CD4-positive, alpha-beta T cell (primary cell): ENCODE results near the gene TAX1BP1. TPM values are rescaled to one million over a fixed set of nuclear protein-coding genes. Genes with fewer than 3 reads are reported as not detected.

Source experiments
- ATAC-seq: fragments of 200-7000 bp; cut with Tn5 transposase; one replicate; pipeline ENCODE4 v1.10.0; 2022; ENCODE audit warnings: mild to moderate bottlenecking; ENCODE audit not compliant: poor library complexity
- CTCF ChIA-PET: fragments of 350-600 bp; sonication (Branson Sonifier 250); formaldehyde crosslinking; loops from one replicate; lab custom pipeline; 2021; ENCODE audit warnings: antibody characterized with exemption, inconsistent platforms; lab: Charles Lee
- POLR2A ChIA-PET: fragments of 350-600 bp; sonication (Branson Sonifier 250); formaldehyde crosslinking; loops from one replicate; lab custom pipeline; 2021; ENCODE audit warnings: antibody characterized with exemption, inconsistent platforms; lab: Charles Lee
- DNase-seq, 14 experiments: peaks; one replicate each; pipeline ENCODE4 v3.0.0-alpha.2; 2013 to 2020; ENCODE audit warnings: mixed read lengths in 2 of 14
- H3K27ac ChIP-seq, 2 donors: one replicate each; pipeline versions ENCODE4 v1.5.1 to v1.7.0; 2013; ENCODE audit warnings: low read length in 2 of 2, low read depth in 1 of 2, mild to moderate bottlenecking in 1 of 2
- H3K27me3 ChIP-seq, 2 experiments: 1 replicate in 1 of 2; 2 replicates in 1 of 2; pipeline versions ENCODE4 v1.6.1 to v1.7.0; 2013; ENCODE audit warnings: low read length in 2 of 2, control low read depth in 1 of 2, mild to moderate bottlenecking in 1 of 2, moderate library complexity in 1 of 2; ENCODE audit not compliant: insufficient read depth in 2 of 2, control insufficient read depth in 1 of 2
- H3K36me3 ChIP-seq: one replicate; pipeline ENCODE4 v1.6.1; 2013; ENCODE audit warnings: low read length, control low read depth; ENCODE audit not compliant: insufficient read depth
- H3K4me1 ChIP-seq: one replicate; pipeline ENCODE4 v1.6.1; 2013; ENCODE audit warnings: low read length, control low read depth; ENCODE audit not compliant: insufficient read depth
- H3K4me3 ChIP-seq: one replicate; pipeline ENCODE4 v1.5.1; 2013; ENCODE audit warnings: mild to moderate bottlenecking, low read length, moderate library complexity
- H3K9me3 ChIP-seq, 2 experiments: 1 replicate in 1 of 2; 2 replicates in 1 of 2; pipeline versions ENCODE4 v1.6.1 to v1.7.0; 2013; ENCODE audit warnings: low read length in 2 of 2, mild to moderate bottlenecking in 2 of 2, control low read depth in 1 of 2, moderate library complexity in 1 of 2; ENCODE audit not compliant: control insufficient read depth in 1 of 2, insufficient read depth in 1 of 2
- H3K27ac Mint-ChIP-seq: one replicate; pipeline ENCODE4 v1.8.0; 2020; ENCODE audit warnings: mixed read lengths
- H3K27me3 Mint-ChIP-seq: one replicate; pipeline ENCODE4 v1.8.0; 2021; ENCODE audit warnings: mixed read lengths
- H3K36me3 Mint-ChIP-seq: one replicate; pipeline ENCODE4 v1.8.0; 2021; ENCODE audit warnings: low read depth, mixed read lengths
- H3K4me1 Mint-ChIP-seq: one replicate; pipeline ENCODE4 v1.8.0; 2021; ENCODE audit warnings: low read depth, mixed read lengths
- H3K4me3 Mint-ChIP-seq: one replicate; pipeline ENCODE4 v1.8.0; 2020; ENCODE audit warnings: mild to moderate bottlenecking, mixed read lengths
- H3K9me3 Mint-ChIP-seq: one replicate; pipeline ENCODE4 v1.8.0; 2020; ENCODE audit warnings: mixed read lengths
- CTCF ChIP-seq: fragments of 200-600 bp; IDR thresholded peaks from one replicate; pipeline ENCODE4 v1.8.0; 2022; ENCODE audit warnings: antibody characterized with exemption, mild to moderate bottlenecking
- intact Hi-C, 2 experiments: fragments of 100-400 bp; cut with DNase I in 1 of 2; cut with micrococcal nuclease in 1 of 2; formaldehyde crosslinking; loops; one replicate each; pipeline versions ENCODE4 v1.15.1 to v1.9.0; 2023 to 2025; cut with DNase I, micrococcal nuclease
- total RNA-seq, 174 experiments: library from RNA in 2 of 174; stranded (reverse) in 2 of 174; gene quantifications; one replicate each; pipeline ENCODE4 v1.2.3 and lab custom pipeline; 2021 to 2026

The TAX1BP1 gene
- total RNA-seq, 2 experiments from 2014 or later = 115 TPM

GRCh38 chr7:27834179-27834921 lies 94.4 kb downstream of the TAX1BP1 start:
- ATAC-seq (no peak), DNase-seq (no peak)
- Histone ChIP-seq H3K9me3 (no peaks in the 10 kb centered on the region), H3K27me3 (no peaks in the 10 kb centered on the region), H3K27ac (no peak overlapping the region), H3K36me3 (peaks cover 16% of the 10 kb centered on the region), H3K4me3 (no peak overlapping the region), H3K4me1 (no peaks in the 10 kb centered on the region)
- Mint-ChIP-seq H3K9me3 (no peaks in the 10 kb centered on the region), H3K36me3 (peaks cover 41% of the 10 kb centered on the region), H3K4me3 (no peak overlapping the region), H3K4me1 (peaks cover 6% of the 10 kb centered on the region), H3K27me3 (no peaks in the 10 kb centered on the region), H3K27ac (no peak overlapping the region)
- ChIA-PET POLR2A (interaction anchor here (0.6 kb wide), 1 partner anchor 270 kb away, joined by 3 read pairs; no protein-coding TSS in a partner anchor), CTCF (no interaction called here)
- intact Hi-C loops = no loop called here
- TF ChIP-seq CTCF = no peak

DNA sequence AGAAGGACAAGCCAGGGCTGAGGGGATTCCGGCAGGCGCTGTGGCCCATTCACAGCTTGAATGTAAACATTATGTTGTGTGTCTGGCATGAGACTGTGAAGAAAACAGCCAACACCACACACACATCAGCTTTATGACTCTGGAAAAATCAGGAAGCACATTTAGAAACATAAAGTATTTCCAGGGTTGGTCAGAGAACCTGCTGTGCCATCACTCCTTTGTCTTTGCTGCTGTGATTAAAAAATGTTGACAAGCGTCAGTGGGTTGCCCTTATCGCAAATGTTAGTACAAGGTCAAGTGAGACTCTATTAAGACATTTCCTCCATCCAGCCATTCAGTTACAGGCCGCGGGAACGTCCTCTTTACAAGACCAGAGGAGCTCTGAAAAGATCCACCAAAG lies 95.4 kb downstream of the TAX1BP1 start:
- Mint-ChIP-seq H3K9me3 (no peaks in the 10 kb centered on the region), H3K4me3 (no peak overlapping the region), H3K27me3 (no peaks in the 10 kb centered on the region), H3K27ac (no peak overlapping the region), H3K4me1 (peaks cover 17% of the 10 kb centered on the region), H3K36me3 (peaks cover 35% of the 10 kb centered on the region)
- no peak for TF ChIP-seq CTCF
- ChIA-PET CTCF (no interaction called here), POLR2A (interaction anchor here (0.8 kb wide), 1 partner anchor 14 kb away, joined by 3 read pairs; no protein-coding TSS in a partner anchor)
- Histone ChIP-seq H3K36me3 (peaks cover 20% of the 10 kb centered on the region), H3K27me3 (no peaks in the 10 kb centered on the region), H3K4me1 (peaks cover 7% of the 10 kb centered on the region), H3K27ac (no peak overlapping the region), H3K4me3 (no peak overlapping the region), H3K9me3 (no peaks in the 10 kb centered on the region)
- intact Hi-C loops = no loop called here
- DNase-seq (no peak), ATAC-seq (no peak)

GRCh38 chr7:27836536-27836935 lies 96.6 kb downstream of the TAX1BP1 start:
- TF ChIP-seq CTCF = no peak
- Mint-ChIP-seq H3K36me3 (peaks cover 29% of the 10 kb centered on the region), H3K4me3 (no peak overlapping the region), H3K9me3 (no peaks in the 10 kb centered on the region), H3K27ac (peak overlapping the region; percentile 23), H3K27me3 (no peaks in the 10 kb centered on the region), H3K4me1 (peaks cover 27% of the 10 kb centered on the region)
- intact Hi-C loops = no loop called here
- no peak for DNase-seq
- H3K27me3 ChIP-seq = no peaks in the 10 kb centered on the region
- no peaks in the 10 kb centered on the region for H3K9me3 ChIP-seq
- CTCF ChIA-PET = no interaction called here
- no peak for ATAC-seq
- H3K4me3 ChIP-seq = no peak overlapping the region
- peaks cover 17% of the 10 kb centered on the region for H3K4me1 ChIP-seq
- H3K27ac ChIP-seq = no peak overlapping the region
- H3K36me3 ChIP-seq = peaks cover 24% of the 10 kb centered on the region
- POLR2A ChIA-PET = no interaction called here
